Measurements from ENCODE around the gene PHF1. TPM values are rescaled to one million over a fixed set of nuclear protein-coding genes. Genes with fewer than 3 reads are reported as not detected.
A peak's percentile ranks its signal among the peaks of the same experiment; 100 is the strongest.

The PHF1 gene
- total and polyA plus RNA-seq, 2 of the 13 experiments (the other 11 are each of a cell fraction or from before 2014, with no cell fraction given), result 25.4 to 61.9 TPM

- TF ChIP-seq HNRNPLL (IDR thresholded peaks at IDR 0.05; ENCODE audit: low read depth, low read length, poor library complexity, severe bottlenecking) (peak; percentile 99), MAZ (IDR thresholded peaks at IDR 0.05; ENCODE audit: borderline replicate concordance, low read depth, low read length) (peak; percentile 92; the same call in 1 of the 2 replicates), MAZ (CRISPR knock-in tag; IDR thresholded peaks at IDR 0.05; ENCODE audit: low read depth) (peak; percentile 99), HHEX (CRISPR knock-in tag; IDR thresholded peaks at IDR 0.05) (no peak), THAP7 (CRISPR knock-in tag; IDR thresholded peaks at IDR 0.05) (peak; percentile 79; the same call in 1 of the 2 replicates), NR0B2 (CRISPR knock-in tag; IDR thresholded peaks at IDR 0.05) (peak; percentile 79; the same call in 1 of the 2 replicates), SIN3A (IDR thresholded peaks at IDR 0.05; ENCODE audit: borderline replicate concordance, low read depth, low read length) (peak; percentile 99), ZBTB44 (CRISPR knock-in tag; IDR thresholded peaks at IDR 0.05) (no peak), ZNF619 (CRISPR knock-in tag; IDR thresholded peaks at IDR 0.05) (peak; percentile 88; the same call in 1 of the 2 replicates), RBM39 (IDR thresholded peaks at IDR 0.05; ENCODE audit: low read depth, low read length, poor library complexity, severe bottlenecking) (peak; percentile 86), ZNF264 (CRISPR knock-in tag; IDR thresholded peaks at IDR 0.05) (peak; percentile 21), SNAPC5 (CRISPR knock-in tag; IDR thresholded peaks at IDR 0.05; ENCODE audit: borderline replicate concordance) (peak; percentile 39; the same call in 1 of the 2 replicates), ZNF614 (CRISPR knock-in tag; IDR thresholded peaks at IDR 0.05; ENCODE audit: borderline replicate concordance) (peak; percentile 88), HIC2 (CRISPR knock-in tag; IDR thresholded peaks at IDR 0.05; ENCODE audit: low read depth) (peak; percentile 36; the same call in 1 of the 2 replicates), KDM6A (CRISPR knock-in tag; IDR thresholded peaks at IDR 0.05; ENCODE audit: low read depth) (0 out of 2 replicates have a peak, but pooled peaks have one; percentile 27), TRAFD1 (CRISPR knock-in tag; IDR thresholded peaks at IDR 0.05; ENCODE audit: borderline replicate concordance) (no peak; the same call in 1 of the 2 replicates), ZZZ3 (CRISPR knock-in tag; IDR thresholded peaks at IDR 0.05; ENCODE audit: borderline replicate concordance) (peak; percentile 76), IRX3 (CRISPR knock-in tag; IDR thresholded peaks at IDR 0.05; ENCODE audit: borderline replicate concordance, low read depth) (peak; percentile 88; the same call in 1 of the 2 replicates), MXD3 (CRISPR knock-in tag; IDR thresholded peaks at IDR 0.05) (peak; percentile 76; the same call in 1 of the 2 replicates), SALL2 (CRISPR knock-in tag; IDR thresholded peaks at IDR 0.05) (peak; percentile 89), SP4 (CRISPR knock-in tag; IDR thresholded peaks at IDR 0.05) (peak; percentile 98)
Measured at GRCh38 chr6:33391278-33391921, 19.4 kb upstream of the PHF1 start, which contains the start of gene KIFC1 (continued).
